ENCODE results near the gene DLL1.

- no peak for TF ChIP-seq CTCF (IDR thresholded peaks at IDR 0.05; ENCODE audit: low read length)
- no peak for TF ChIP-seq EZH2 (optimal IDR thresholded peaks at IDR 0.05; ENCODE audit: low read depth, low read length)
- no peak for TF ChIP-seq EZH2phosphoT487 (IDR thresholded peaks at IDR 0.05; ENCODE audit: low read length)
Observed at GRCh38 chr6:170312876-170313275, 22.0 kb upstream of the DLL1 start.

Measured in MM.1S (cell line).